Ascending aorta (tissue), 2 donors: ENCODE data around the gene CAPRIN1. TPM values are rescaled to one million over a fixed set of nuclear protein-coding genes. Genes with fewer than 3 reads are reported as not detected.

Experiments used
- DNase-seq, 2 donors: peaks; one replicate each; pipeline ENCODE4 v3.0.0-alpha.2; 2019; ENCODE audit warnings: low spot score in 2 of 2
- H3K27ac ChIP-seq, 2 donors: fragments of 200-600 bp; sonication (generic); one replicate each; pipeline ENCODE4 v1.5.1; 2016 to 2017; ENCODE audit warnings: mild to moderate bottlenecking in 1 of 2
- H3K27me3 ChIP-seq: fragments of 200-600 bp; sonication (generic); one replicate; pipeline ENCODE4 v1.5.1; 2017
- H3K36me3 ChIP-seq, 2 donors: fragments of 200-600 bp; sonication (generic); one replicate each; pipeline ENCODE4 v1.5.1; 2016
- H3K4me1 ChIP-seq, 2 donors: fragments of 200-600 bp; sonication (generic); one replicate each; pipeline ENCODE4 v1.5.1; 2016 to 2017; ENCODE audit warnings: mild to moderate bottlenecking in 1 of 2
- H3K4me3 ChIP-seq, 2 donors: fragments of 200-600 bp; sonication (generic); one replicate each; pipeline ENCODE4 v1.5.1; 2016 to 2017; ENCODE audit warnings: mild to moderate bottlenecking in 1 of 2
- H3K9me3 ChIP-seq, 2 donors: fragments of 200-600 bp; sonication (generic); one replicate each; pipeline ENCODE4 v1.5.1; 2016
- intact Hi-C: fragments of 100-400 bp; cut with DNase I; formaldehyde crosslinking; loops from one replicate; pipeline ENCODE4 v1.15.1; 2023
- total RNA-seq: library from RNA; depleted of rRNA; stranded (reverse); fragments of >200 nt; gene quantifications from one replicate; pipeline ENCODE4 v1.1.0, GENCODE V29; 2016
- TF ChIP-seq, protein P1 (sequence below), 3 experiments: fragments of 200-600 bp in 2 of 3; fragments of 450-650 bp in 1 of 3; sonication (generic) in 2 of 3; IDR thresholded peaks; one replicate each; pipeline ENCODE4 v1.5.1; 2016 to 2019; ENCODE audit warnings: antibody characterized with exemption in 3 of 3, mild to moderate bottlenecking in 1 of 3, moderate library complexity in 1 of 3

Gene CAPRIN1
- total RNA-seq, 1 donor from 2014 or later = 155 TPM

- Histone ChIP-seq H3K27me3 (no peaks in the 10 kb centered on the region), H3K4me3 (no peak overlapping the region), H3K4me1 (peaks cover 0 to 11% of the 10 kb centered on the region in 2 donors), H3K27ac (no peak overlapping the region), H3K36me3 (peaks cover 33 to 37% of the 10 kb centered on the region in 2 donors), H3K9me3 (no peaks in the 10 kb centered on the region)
- no peak for DNase-seq
- TF ChIP-seq, protein P1, sequence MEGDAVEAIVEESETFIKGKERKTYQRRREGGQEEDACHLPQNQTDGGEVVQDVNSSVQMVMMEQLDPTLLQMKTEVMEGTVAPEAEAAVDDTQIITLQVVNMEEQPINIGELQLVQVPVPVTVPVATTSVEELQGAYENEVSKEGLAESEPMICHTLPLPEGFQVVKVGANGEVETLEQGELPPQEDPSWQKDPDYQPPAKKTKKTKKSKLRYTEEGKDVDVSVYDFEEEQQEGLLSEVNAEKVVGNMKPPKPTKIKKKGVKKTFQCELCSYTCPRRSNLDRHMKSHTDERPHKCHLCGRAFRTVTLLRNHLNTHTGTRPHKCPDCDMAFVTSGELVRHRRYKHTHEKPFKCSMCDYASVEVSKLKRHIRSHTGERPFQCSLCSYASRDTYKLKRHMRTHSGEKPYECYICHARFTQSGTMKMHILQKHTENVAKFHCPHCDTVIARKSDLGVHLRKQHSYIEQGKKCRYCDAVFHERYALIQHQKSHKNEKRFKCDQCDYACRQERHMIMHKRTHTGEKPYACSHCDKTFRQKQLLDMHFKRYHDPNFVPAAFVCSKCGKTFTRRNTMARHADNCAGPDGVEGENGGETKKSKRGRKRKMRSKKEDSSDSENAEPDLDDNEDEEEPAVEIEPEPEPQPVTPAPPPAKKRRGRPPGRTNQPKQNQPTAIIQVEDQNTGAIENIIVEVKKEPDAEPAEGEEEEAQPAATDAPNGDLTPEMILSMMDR (IDR thresholded peaks at IDR 0.05) = no peak
- intact Hi-C loops = no loop called here
These were observed 20.5 kb downstream of the CAPRIN1 start for GRCh38 chr11:34072041-34072440.

DNA sequence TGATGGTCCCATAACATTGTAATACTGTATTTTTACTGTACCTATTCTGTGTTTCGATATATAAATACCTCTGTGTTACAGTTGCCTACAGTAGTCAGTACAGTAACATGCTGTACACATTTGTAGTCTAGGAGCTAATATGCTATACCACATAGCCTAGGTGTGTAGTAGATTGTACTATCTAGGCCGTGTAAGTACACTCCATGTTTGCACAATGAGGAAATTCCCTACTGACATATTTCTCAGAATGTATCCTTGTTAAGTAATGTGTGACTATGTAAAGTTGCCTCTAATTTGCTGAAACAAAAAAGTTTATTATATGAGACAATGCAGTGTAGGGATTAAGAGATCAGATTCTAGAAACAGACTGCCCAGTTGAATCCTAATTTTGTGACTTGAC is 21.3 kb downstream of the CAPRIN1 start:
- Histone ChIP-seq H3K36me3 (peaks cover 37 to 39% of the 10 kb centered on the region in 2 donors), H3K4me1 (peaks cover 0 to 11% of the 10 kb centered on the region in 2 donors), H3K27ac (no peak overlapping the region), H3K9me3 (no peaks in the 10 kb centered on the region), H3K27me3 (no peaks in the 10 kb centered on the region), H3K4me3 (no peak overlapping the region)
- DNase-seq = no peak
- TF ChIP-seq, protein P1 (IDR thresholded peaks at IDR 0.05) = no peak
- intact Hi-C loops = no loop called here

DNA sequence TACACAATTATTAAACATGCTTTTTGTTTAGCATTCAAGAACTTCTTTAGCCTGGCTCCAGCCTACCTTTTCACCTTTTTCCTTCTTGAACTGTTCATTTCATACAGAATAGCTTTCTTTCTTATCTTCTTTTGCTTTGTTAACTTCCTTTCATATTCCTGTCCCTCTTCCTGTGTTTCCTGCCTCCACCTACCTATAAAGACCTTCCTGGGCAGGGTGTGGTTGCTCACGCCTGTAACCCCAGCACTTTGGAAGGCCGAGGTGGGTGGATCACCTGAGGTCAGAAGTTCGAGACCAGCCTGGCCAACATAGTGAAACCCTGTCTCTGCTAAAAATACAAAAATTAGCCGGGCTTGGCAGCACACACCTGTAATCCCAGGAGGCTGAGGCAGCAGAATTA is 22.9 kb downstream of the CAPRIN1 start:
- peak overlapping the region; percentile 2 to 57 for H3K27ac ChIP-seq
- TF ChIP-seq, protein P1 (IDR thresholded peaks at IDR 0.05) = no peak
- intact Hi-C loops = no loop called here
- H3K9me3 ChIP-seq = no peaks in the 10 kb centered on the region
- no peaks in the 10 kb centered on the region for H3K27me3 ChIP-seq
- no peak for DNase-seq
- H3K36me3 ChIP-seq = peaks cover 44 to 46% of the 10 kb centered on the region in 2 donors
- peaks cover 0 to 5% of the 10 kb centered on the region in 2 donors for H3K4me1 ChIP-seq
- no peak overlapping the region for H3K4me3 ChIP-seq

GRCh38 chr11:34075178-34075820 is 23.8 kb downstream of the CAPRIN1 start:
- Histone ChIP-seq H3K27ac (peak overlapping the region; percentile 2 to 49), H3K36me3 (peaks cover 50 to 53% of the 10 kb centered on the region in 2 donors), H3K4me1 (peaks cover 0 to 5% of the 10 kb centered on the region in 2 donors), H3K9me3 (no peaks in the 10 kb centered on the region), H3K27me3 (no peaks in the 10 kb centered on the region), H3K4me3 (no peak overlapping the region)
- intact Hi-C loops = no loop called here
- DNase-seq = no peak
- TF ChIP-seq, protein P1 (IDR thresholded peaks at IDR 0.05) = no peak

DNA sequence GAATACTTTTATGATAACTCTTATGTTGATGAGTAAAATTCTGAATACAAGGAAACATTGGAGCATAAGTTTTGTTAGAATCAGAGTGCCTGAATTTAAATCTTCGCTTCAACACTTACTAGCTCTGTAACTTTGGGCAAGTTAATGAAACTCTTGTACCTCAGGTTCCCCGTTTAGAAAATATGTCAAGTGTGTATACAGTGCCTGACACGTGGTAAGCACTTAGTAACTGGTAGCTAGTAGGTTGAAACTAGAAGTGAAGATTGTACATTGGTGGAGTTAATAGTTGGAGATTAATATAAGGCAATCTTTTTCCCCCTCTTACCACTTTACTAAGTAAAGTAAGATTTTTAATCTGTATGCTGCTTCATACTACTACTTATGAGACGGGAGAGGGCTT is 29.1 kb downstream of the CAPRIN1 start:
- TF ChIP-seq, protein P1 (IDR thresholded peaks at IDR 0.05) = no peak
- Histone ChIP-seq H3K27me3 (no peaks in the 10 kb centered on the region), H3K27ac (no peak overlapping the region), H3K4me1 (no peaks in the 10 kb centered on the region), H3K9me3 (no peaks in the 10 kb centered on the region), H3K36me3 (peaks cover 70 to 82% of the 10 kb centered on the region in 2 donors), H3K4me3 (no peak overlapping the region)
- intact Hi-C loops = no loop called here
- no peak for DNase-seq
